C4-2B (cell line): ENCODE data around the gene OPCML.

Source experiments
- H3K27ac ChIP-seq: fragments of 450-650 bp; 2 replicates; pipeline ENCODE4 v1.5.1; 2017
- ZFX ChIP-seq: fragments of 450-650 bp; IDR thresholded peaks from 2 replicates; pipeline ENCODE4 v1.6.1; 2017
- TF ChIP-seq, protein P1 (sequence below): fragments of 450-650 bp; conservative IDR thresholded peaks from 2 replicates; pipeline ENCODE4 v1.5.1; 2017; ENCODE audit warnings: mild to moderate bottlenecking

OPCML gene

DNA sequence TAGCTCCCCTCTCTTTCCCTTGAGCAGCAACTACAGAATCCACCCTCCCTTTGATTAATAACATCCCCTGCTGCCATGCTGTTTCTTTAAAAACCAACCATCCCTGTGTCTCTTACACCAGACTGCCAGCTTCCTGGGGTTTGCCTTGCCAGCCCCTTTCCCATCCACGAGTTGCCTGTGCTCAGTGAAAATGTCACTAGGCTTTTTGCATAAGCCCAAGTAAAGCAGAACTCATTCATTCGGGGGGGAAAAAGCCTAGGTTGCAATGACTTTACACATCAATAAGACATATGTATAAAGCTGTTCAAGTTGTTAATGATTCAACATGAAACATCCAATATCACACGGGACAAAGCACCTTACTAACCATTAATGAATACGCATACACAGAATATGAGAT is 398.7 kb downstream of the OPCML start:
- TF ChIP-seq ZFX = no peak
- TF ChIP-seq, protein P1, sequence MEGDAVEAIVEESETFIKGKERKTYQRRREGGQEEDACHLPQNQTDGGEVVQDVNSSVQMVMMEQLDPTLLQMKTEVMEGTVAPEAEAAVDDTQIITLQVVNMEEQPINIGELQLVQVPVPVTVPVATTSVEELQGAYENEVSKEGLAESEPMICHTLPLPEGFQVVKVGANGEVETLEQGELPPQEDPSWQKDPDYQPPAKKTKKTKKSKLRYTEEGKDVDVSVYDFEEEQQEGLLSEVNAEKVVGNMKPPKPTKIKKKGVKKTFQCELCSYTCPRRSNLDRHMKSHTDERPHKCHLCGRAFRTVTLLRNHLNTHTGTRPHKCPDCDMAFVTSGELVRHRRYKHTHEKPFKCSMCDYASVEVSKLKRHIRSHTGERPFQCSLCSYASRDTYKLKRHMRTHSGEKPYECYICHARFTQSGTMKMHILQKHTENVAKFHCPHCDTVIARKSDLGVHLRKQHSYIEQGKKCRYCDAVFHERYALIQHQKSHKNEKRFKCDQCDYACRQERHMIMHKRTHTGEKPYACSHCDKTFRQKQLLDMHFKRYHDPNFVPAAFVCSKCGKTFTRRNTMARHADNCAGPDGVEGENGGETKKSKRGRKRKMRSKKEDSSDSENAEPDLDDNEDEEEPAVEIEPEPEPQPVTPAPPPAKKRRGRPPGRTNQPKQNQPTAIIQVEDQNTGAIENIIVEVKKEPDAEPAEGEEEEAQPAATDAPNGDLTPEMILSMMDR = no peak
- no peak overlapping the region for H3K27ac ChIP-seq

DNA sequence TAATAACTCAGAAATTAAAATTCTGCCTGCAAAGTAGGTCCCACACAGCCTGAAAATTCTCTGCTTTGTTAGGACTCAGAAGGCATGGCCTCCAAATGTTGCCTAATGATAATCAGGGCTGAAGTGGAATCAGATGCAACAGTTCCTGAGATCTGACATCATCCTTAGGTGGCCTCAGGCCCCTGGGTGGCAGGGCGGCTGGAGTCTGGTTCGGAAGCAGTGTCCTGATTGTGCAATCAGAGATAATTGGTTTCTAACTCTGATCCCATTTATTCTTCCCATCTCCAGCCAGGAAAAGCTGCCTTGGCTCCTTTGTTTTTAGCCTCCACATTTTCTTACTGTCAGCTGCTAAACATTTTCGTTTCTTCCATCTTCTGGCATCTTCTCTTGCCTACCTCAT is 399.3 kb downstream of the OPCML start:
- no peak for TF ChIP-seq ZFX
- TF ChIP-seq, protein P1 = no peak

GRCh38 chr11:133127741-133128140 is 404.6 kb downstream of the OPCML start:
- H3K27ac ChIP-seq = no peak overlapping the region
- TF ChIP-seq ZFX = no peak
- TF ChIP-seq, protein P1 = no peak

More for the DNA sequence above, 399.3 kb downstream of the OPCML start:
- no peak overlapping the region for H3K27ac ChIP-seq

DNA sequence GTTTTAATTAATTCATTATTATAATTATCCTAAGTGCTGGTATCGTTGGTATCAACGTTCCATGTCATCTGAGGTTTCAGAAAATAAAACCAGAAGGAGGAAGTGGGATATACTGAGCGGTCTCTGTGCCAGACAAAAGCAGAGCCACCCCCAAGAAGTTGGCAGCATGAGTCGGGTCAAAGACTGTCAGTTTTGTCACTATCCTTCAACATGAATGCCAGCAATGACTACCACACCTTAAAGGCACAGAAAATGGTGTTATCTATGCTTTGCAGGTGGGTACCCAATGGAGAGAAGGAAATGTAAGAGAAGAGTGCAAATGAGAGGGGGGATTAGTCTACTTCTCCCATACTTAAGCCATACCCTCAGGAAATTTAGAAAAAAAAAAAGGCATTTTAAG is 408.5 kb downstream of the OPCML start:
- TF ChIP-seq, protein P1 = no peak
- TF ChIP-seq ZFX = no peak
- H3K27ac ChIP-seq = no peak overlapping the region

DNA sequence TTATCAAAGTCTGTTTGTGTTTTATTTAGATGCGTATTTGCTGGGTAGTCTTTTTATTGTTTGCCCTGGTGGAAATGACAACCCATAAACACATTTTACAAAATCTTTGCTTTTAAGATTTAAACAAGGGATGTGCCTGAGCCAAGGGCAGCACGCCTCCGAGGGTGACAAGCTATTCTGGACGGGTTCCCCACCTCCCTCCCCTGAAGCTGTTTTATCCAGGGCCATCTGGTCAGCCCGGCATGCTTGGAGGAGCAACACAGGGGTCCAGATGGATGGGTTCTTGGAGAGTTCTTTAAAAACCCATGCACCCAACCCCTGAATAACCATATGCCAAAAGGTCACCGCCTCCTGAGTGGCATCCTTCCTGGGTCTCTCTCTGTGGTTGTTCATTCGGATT is 408.9 kb downstream of the OPCML start:
- TF ChIP-seq, protein P1 = no peak
- no peak for TF ChIP-seq ZFX
- H3K27ac ChIP-seq = no peak overlapping the region

DNA sequence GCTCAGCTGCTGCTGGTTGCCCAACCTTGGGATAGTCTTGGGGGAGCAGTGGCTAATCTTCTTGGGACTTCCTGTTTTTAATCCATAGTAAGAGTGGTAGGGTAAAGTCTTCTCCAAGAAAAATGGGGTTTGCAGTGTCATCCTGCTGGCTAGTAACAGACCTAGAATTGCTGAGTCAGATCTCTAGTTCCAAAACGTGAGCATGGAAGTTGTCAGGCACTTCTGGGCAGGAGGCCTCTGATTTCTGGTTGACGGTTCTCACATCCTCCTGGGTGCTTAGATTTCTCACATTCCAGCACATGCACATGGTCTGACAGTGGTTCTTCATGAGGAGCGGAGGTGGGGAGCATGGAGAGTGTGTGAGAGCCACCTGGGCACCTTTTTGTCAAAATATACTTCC is 410.0 kb downstream of the OPCML start:
- TF ChIP-seq ZFX = no peak
- TF ChIP-seq, protein P1 = no peak
- H3K27ac ChIP-seq = no peak overlapping the region

GRCh38 chr11:133118563-133119268 is 413.6 kb downstream of the OPCML start:
- TF ChIP-seq, protein P1 = no peak
- TF ChIP-seq ZFX = no peak
- H3K27ac ChIP-seq = no peak overlapping the region
